Breast epithelium (tissue), 3 donors: Measurements from ENCODE around the gene COASY.
"Not testable (repeated sequence)": the region's sequence is repeated elsewhere in the genome, so short reads cannot be mapped to it uniquely, and the experiment has no call there.

Experiments used
- POLR2A ChIP-seq: fragments of 450-650 bp; IDR thresholded peaks from one replicate; pipeline ENCODE4 v1.6.1; 2016; ENCODE audit warnings: antibody characterized with exemption, mild to moderate bottlenecking, moderate library complexity
- POLR2AphosphoS5 ChIP-seq, 3 donors: sonication (generic); formaldehyde crosslinking; IDR thresholded peaks; one replicate each; pipeline ENCODE4 v1.6.1; 2017; ENCODE audit warnings: antibody characterized with exemption in 3 of 3
- TF ChIP-seq, protein P1 (sequence below), 3 donors: fragments of 450-650 bp; IDR thresholded peaks; one replicate each; pipeline ENCODE4 v1.5.1; 2016 to 2017; ENCODE audit warnings: antibody characterized with exemption in 3 of 3, mild to moderate bottlenecking in 3 of 3, moderate library complexity in 3 of 3

DNA sequence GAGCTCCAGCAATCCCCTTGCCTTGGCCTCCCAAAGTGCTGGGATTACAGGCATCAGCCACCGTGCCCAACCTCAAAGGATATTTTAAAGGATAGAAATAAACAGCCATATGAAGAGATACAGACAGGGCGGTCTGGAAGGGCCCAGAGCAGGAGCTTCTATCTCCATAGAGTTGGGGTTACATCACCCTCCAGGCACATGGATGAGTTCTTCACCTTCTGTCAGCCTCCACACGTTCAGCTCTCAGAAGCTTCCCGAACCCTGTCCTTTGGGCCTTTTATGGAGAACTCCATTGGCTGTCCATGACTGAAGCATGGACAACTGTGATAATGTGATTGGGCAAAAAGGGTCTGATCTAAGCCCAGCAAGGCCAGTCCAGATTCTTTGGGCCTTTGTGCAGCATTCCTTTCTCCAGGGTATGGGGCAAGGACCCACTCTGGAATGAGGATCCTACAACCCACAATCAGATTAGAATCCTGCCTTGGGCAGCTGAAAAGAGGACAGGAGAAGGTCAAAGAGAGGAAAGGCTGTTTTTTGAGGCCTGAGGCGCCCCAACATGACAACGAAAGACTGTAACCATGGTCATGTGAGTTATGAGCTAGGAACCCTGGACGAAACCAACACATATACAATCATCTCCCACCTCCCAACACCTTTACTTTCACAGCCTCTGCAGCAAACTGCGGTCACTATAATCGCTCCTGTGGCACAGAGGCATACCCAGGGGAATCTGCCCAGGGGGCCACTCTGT, 16.0 kb upstream of the COASY start:
- not testable (repeated sequence) for TF ChIP-seq POLR2AphosphoS5 (IDR thresholded peaks at IDR 0.05); POLR2A
- TF ChIP-seq, protein P1, sequence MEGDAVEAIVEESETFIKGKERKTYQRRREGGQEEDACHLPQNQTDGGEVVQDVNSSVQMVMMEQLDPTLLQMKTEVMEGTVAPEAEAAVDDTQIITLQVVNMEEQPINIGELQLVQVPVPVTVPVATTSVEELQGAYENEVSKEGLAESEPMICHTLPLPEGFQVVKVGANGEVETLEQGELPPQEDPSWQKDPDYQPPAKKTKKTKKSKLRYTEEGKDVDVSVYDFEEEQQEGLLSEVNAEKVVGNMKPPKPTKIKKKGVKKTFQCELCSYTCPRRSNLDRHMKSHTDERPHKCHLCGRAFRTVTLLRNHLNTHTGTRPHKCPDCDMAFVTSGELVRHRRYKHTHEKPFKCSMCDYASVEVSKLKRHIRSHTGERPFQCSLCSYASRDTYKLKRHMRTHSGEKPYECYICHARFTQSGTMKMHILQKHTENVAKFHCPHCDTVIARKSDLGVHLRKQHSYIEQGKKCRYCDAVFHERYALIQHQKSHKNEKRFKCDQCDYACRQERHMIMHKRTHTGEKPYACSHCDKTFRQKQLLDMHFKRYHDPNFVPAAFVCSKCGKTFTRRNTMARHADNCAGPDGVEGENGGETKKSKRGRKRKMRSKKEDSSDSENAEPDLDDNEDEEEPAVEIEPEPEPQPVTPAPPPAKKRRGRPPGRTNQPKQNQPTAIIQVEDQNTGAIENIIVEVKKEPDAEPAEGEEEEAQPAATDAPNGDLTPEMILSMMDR (IDR thresholded peaks at IDR 0.05), result not testable (repeated sequence)
